CMK (cell line): ENCODE measurements around the gene AGMAT.

ENCODE experiments used
- DNase-seq: peaks from one replicate; pipeline ENCODE4 v3.0.0-alpha.2; 2010; ENCODE audit warnings: low read depth

Gene AGMAT, protein sequence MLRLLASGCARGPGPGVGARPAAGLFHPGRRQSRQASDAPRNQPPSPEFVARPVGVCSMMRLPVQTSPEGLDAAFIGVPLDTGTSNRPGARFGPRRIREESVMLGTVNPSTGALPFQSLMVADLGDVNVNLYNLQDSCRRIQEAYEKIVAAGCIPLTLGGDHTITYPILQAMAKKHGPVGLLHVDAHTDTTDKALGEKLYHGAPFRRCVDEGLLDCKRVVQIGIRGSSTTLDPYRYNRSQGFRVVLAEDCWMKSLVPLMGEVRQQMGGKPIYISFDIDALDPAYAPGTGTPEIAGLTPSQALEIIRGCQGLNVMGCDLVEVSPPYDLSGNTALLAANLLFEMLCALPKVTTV

DNA sequence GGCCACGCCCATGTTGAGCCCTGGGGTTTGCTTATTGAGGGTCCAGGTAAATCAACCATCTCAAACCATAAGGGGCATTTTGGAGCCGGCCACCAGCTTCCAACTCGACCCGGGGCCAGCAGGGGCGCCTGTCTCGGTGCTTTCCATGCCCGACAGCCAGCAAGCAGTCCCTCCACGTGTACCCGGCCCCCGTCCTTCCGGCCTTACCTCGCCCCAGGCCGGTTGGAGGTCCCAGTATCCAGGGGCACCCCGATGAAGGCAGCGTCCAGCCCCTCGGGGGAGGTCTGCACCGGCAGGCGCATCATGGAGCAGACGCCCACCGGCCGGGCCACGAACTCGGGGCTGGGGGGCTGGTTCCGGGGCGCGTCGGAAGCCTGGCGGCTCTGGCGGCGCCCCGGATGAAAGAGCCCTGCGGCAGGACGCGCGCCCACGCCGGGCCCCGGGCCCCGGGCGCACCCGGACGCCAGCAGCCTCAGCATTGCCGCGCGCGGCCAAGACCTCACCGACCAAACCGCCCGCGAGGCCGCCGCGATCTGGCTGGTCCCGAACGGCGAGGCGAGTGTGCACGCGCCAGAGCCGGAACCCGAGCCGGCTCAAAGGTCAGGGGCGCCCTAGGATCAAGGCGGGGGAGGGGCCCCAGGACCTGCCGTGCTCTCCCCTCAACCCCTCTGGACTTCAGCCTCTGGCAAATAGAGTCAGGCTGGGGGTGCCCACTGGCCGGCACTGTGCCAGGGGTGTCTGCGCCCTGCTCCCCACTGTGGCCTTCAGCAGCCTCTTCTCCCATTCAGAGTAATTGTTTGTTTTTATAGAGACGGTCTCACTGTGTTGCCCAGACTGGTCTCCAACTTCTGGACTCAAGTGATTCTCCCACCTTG is at the start of gene AGMAT:
Gene AGMAT (minus strand): TSS at position 563 of the 875 bp plus-strand sequence. CDS start 84 bp downstream, at position 479.
- DNase-seq, result peak; percentile 49

DNA sequence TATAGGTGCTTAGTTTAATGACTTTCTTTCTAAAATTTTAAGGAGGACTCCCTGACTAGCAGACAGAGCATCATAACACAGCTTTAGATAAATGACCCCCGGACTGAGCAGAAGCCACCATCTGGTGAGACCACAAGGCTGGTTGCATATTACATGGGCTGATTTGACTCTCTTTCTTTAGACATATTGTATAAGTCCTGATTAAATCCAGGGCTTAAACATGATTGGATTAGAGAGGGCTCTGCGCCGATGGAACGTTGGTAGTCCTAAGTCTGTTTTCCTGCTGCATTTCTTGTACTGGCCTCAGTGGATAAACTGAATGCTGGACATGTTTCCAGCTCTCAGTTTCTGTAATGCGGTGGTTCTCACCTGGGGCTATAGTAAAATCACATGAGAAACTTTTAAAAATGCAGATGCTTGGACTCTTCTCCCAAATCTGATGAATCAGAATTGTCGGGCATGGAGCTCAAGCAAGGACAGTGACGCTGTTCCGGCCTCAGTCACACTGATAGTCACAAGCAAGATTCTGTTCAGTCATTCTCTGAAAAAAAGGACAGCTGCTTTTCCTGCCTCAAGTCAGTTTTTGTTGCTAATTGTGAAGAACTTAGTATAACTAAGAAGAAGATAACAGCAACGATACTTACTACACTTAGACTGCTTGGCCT is 49.0 kb upstream of the AGMAT start:
- no peak for DNase-seq

DNA sequence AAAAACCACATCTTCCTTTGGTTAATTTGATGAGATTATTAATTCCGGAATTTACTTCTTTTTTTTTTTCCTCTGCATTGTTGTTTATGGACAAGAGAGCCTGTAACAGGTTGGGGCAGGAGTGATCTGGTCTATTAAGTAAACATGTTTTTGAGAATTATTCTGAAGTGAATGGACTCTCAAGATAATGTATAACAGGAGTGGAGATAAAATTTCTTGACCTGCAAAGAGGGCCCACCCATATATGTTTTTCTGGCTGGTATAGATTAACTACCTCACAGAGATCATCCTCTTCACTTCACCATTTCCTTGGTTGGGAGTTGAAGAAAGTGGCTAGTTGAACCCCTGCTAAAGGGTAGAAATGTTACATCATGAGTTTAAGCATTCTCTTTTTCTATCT is 43.2 kb upstream of the AGMAT start:
- no peak for DNase-seq

DNA sequence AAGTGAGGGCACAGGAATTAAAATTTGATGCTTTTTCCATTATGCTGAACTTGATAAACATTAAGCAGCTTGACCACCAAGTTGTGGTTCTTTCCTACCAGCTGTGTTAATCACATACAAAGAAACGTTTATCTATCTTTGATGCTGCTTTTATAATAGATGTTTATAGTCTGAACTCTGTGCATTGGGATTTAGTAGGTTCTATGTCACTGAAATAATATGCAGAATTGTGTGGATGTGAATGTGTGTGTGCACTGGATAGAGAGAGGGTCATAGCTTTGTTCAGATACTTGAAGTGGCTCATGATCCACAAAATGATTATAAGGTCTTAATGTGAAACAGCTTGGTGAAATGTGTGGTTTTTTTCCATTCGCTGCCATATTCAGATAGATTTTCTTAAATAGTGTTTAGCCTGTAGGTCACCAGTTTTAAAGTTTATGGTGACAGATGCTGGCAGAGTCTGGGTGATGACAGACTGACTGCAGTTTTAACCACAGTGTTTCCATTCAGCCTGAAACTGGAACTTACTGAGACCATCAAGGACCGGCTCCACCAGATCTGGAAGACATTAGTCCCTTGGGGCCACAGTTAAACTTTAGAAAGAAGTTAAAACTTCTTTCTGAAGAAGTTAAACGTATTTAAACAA is 42.6 kb upstream of the AGMAT start:
- DNase-seq, result no peak

DNA sequence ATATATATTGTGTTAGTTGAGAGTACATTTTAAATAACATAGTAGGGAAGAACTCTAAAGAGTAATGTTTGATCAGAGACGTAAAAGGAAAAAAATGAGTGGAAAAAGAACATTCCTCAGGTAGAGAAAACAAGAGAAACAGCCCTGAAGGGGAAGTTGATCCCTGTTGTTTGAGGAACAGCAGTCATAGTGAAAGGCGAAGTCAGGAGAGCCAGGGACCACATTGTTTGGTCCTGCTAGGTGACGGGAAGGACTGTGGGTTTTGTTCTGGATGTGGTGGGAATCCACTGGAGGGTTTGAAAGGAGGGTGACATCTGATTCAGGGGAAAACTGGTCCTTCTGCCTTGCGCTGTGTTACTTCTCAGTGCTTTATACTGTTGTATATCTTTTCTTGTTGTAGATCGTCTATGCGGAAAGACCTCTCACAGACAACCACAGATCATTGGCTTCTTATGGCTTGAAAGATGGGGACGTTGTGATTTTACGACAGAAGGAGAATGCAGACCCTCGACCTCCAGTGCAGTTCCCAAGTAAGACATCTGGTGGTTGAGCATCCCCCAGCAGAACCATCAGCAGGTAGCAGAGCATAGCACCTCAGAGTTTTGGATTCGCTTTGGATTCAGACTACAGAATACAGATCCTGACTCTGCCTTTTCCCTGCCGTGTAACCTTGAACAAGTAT is 41.6 kb upstream of the AGMAT start:
- DNase-seq, result no peak

DNA sequence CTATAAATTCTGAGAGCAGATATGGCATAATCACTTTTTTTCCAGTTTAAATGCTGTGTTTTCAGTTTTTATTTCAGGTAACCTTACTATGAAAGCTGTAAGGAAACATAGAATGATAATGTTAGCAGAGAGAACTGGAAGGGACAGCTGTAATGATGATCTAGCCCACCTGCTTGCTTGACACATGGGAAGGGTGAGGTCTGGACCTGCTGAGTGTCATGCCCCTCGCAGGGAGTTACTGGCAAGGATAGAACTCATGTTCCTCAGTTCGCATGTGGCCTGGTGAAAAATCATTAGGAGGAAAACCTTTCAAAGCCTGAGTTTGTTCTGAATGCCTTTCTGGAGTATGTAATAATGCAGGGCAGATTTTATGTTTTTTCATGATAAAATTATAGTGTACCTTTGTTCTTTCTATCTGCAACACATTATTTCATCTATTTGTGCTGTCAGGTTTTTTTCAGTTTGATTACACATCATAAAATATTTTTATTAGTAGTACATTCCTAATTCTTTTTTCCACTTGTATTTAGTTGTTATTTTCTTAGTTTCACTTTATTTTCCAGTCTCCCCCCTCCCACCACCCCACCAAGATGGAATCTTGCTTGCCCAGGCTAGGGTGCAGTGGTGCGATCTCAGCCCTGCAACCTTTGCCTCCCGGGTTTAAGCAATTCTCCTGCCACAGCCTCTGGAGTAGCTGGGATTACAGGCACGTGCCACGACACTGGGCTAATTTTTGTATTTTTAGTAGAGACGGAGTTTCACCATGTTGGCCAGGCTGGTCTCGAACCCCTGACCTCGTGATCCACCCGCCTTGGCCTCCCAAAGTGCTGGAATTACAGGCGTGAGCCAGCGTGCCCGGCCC is 40.4 kb upstream of the AGMAT start:
- DNase-seq, result no peak

DNA sequence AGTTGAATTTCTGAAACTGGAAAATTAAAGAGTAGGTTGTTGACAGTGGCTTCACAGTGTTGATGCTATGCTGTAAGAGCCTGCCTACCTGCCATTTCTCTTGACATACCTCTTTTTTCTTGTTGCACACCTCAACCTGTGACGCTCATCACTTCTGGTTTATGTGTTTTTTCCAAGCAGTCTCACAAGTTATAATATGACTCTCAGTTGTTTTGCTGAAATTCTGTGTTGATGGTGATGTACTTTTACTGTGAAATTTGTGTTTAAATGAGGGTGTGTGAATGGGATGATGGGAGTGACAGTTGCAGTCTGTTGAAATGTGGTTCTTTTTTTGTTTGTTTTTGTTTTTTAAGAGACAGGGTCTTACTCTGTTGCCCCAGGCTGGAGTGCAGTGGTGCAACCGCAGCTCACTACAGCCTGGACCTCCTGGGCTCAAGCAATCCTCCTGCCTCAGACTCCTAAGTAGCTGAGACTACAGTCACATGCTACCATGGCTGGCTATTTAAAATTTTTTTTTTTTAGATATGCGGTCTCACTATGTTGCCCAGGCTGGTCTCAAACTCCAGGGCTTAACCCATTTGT is 39.4 kb upstream of the AGMAT start:
- no peak for DNase-seq

DNA sequence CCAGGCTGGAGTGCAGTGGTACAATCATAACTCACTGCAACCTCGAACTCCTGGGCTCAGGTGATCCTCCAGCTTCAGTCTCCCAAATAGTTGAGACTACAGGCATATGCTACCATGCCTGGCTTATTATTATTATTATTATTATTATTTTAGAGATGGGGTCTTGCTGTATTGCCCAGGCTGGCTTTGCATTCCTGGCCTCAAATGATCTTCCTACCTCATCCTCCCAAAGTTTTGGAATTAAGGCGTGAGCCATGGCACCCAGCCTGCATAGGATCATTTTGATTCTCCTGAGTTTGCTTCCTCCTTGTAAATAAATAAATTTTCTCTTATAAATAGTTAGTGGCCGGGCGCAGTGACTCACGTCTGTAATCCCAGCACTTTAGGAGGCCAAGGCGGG is 38.6 kb upstream of the AGMAT start:
- no peak for DNase-seq

DNA sequence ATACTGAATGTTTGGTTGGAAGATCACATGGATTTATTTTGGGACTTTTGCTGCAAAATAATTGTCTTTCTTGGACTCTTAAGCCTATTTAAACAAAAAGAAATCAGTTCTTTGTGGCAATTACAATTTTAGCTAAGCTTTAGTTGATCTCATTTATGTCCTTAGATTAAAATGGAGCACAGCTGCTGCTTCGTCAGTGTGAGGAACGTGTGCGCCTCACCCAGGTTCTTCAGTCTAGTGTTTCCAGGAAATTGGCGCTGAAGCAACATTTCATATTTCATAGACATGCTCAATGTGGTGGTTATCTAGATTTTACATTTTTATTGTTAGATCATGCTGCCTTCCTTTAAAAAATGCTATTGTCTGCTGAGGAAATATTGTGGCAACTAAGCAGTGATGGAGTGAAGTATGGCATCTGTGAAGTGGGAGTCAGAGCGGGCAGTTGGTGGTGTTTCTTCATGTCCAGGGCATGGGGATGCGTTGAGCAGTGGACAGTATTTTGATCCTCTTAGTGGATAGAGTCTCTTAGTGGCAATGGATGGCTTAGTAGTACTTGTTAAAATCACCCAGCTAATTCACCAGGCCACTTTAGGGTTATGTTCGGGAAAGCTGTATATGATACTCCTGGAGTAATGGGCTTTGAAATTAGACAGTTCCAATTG is 38.0 kb upstream of the AGMAT start:
- no peak for DNase-seq

DNA sequence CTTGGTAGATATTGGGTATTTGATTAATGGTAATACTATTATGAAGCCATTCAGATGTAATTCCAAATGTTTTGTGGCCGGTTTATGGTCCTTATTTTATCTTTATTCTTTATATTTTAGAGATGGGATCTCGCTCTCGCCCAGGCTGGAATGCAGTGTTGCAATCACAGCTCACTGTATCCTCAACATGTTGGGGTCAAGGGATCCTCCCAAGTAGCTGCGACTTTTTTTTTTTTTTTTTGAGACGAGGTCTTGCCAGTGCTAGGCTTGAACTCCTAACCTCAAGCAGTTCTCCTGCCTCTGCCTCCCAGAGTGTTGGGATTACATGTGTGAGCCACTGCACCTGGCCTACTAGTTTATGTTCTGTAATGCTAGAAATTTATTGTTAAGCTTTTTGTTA is 37.1 kb upstream of the AGMAT start:
- no peak for DNase-seq

DNA sequence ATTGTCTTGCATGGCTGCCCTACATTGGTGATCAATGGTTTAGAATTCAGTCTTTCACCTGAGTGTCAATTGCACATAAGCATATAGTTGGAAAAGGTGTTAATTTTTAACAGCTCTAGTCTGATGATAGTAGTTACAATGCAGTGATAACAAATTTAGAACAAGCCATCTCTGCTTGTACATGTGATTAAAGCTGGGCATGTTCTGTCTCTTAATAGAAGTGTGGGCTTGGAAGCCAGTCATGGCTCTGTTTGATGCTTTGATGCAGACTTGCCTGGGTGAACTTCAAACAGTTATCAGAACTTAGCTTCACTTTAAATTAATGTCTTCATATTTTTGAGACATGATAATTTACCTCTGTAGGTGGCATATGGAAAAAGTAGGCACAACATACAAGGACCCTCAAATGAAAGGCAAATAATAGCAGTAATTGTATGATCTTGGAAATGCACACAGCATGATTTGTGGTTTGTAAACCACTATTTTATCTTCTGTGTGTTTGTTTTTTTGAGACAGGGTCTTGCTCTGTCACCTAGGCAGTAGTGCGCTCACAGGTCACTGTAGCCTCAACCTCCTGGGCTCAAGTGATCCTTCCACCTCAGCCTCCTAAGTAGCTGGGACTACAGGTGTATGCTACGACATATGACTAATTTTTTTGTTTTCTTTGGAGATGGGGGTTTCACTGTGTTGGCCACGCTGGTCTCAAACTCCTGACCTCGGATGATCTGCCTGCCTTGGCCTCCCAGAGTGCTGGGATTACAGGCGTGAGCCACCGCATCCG is 36.2 kb upstream of the AGMAT start:
- DNase-seq, result no peak

DNA sequence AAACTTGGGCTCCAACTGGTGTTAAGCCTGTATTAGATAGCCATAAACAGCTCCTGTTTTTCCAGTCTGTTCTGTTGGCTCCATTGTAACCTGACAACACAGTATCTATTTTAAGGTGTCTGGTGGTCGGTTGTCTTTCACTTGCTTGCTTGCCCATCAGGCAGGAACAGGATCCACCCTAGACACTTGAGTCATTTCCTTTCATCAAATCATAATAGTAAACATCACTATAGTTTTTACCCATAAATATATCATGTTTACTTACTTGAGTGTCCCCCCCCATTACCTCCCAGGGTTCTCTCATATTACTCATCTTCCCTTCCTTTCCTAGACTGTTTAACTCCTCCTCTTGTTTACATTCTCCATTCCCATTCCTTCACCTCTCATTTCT is 35.3 kb upstream of the AGMAT start:
- DNase-seq, result no peak

DNA sequence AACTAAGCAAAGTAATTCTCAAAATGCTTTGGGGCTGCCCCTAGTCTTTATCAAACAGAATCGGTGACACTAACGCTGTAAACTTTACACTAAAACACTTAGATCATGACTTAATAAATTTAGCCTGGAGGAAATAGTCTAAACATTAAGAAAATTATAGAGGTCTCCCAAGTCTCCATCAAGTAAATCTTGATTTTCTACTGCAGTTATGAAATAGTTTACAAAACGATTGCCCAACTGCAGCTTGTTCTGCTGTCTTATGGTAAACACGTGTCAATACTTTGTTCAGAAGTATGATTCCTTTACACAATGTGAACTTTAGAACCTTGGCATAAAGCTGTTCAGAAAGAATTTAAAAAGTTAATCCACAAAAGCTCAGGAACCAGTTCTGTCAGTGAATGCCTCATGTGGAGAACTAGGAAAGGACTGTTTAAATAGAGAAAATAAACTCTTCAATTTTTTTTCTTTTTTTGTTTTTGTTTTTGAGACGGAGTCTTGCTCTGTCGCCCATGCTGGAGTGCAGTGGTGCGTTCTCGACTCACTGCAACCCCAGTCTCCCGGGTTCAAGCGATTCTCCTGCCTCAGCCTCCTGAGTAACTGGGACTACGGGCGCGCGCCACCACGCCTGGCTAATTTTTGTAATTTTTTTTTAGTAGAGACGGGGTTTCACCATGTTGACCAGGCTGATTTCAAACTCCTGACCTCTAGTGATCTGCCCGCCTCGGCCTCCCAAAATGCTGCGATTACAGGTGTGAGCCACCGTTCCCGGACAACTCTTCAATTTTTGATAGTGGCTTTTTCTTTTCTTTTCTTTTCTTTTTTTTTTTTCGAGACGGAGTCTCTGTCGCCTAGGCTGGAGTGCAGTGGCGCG is 34.0 kb upstream of the AGMAT start:
- DNase-seq, result no peak

DNA sequence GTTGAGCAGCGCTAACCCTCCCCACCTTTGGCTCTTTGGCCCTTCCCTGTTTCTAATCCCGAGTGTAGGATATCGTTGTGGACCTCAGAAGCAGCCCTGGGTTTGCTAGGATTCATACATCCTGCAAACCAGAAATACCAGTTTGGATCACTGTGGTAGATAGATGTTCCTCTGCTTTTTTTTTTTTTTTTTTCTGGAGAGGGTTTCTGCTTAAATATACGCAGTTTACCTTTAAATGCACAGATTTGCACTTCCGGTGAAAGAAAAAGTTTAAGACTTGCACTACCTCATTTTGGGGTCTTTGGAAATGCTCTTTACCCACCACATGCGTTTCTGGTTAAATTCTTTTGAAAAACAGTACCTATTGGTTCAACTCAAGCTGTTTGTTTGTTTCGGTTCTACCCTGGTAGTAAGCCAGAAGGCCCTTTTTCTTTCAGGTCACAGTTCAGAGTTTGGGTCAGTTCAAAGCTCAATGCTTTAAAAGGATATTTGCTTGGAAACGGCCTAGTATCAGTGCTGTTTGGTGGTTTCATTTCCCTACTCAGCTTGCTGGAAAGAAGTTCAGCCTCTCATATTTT is 33.3 kb upstream of the AGMAT start:
- no peak for DNase-seq

DNA sequence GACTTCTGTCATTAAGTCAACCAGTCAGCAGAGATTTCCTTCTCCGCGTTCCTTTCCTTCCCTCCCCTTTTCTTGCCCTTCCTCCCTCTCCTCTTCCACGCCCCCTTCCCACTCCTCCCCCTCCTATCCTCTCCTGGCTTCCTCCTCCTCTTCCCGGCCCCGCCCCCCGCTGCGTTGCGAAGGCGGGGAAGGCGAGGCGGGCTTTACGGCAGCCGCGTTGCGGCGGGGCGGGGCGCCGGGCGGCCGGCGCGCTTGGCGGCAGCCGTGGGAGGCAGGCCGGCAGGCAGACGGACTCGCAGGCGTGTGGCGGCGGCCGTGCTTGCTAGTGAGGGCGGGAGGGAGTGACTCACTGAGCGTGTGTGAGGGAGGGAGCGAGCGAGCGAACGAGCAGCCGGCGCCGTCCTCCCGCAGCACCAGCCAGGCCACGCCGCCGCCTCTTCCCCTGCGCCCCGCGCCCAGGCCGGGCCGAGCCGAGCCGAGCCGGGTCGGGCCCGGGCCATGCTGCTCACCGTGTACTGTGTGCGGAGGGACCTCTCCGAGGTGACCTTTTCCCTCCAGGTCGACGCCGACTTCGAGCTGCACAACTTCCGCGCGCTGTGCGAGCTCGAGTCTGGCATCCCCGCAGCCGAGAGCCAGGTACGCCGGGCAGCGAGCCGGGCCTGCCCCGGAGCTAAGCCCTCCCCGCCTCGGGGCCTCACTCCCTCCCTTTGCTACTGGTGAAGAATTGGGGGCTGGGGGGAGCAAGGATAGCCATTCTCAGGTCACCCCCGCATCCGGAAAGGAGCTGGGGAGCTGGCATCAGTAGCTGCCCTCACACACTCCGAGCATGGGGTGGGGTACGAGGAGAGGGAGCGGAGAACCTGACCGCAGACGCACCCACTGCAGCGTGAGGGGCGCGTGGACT is 32.6 kb upstream of the AGMAT start, which contains the start of gene DDI2:
Gene DDI2 (plus strand): TSS at position 286 of the 904 bp plus-strand sequence. CDS start 213 bp downstream, at position 499.
- DNase-seq, result peak; percentile 95
